Umbilical cord (tissue), 2 donors: ENCODE results near the gene SUGCT. TPM values are rescaled to one million over a fixed set of nuclear protein-coding genes. Genes with fewer than 3 reads are reported as not detected.

ENCODE experiments used
- DNase-seq: peaks from one replicate; pipeline ENCODE4 v3.0.0-alpha.2; 2015; ENCODE audit warnings: low spot score
- total RNA-seq: library from RNA; depleted of rRNA; stranded (reverse); fragments of >200 nt; gene quantifications from one replicate; pipeline ENCODE4 v1.2.3, GENCODE V29; 2014; ENCODE audit warnings: low replicate concordance; ENCODE audit not compliant: insufficient read depth

SUGCT gene
- total RNA-seq, 1 donor from 2014 or later = 33.5 TPM

DNA sequence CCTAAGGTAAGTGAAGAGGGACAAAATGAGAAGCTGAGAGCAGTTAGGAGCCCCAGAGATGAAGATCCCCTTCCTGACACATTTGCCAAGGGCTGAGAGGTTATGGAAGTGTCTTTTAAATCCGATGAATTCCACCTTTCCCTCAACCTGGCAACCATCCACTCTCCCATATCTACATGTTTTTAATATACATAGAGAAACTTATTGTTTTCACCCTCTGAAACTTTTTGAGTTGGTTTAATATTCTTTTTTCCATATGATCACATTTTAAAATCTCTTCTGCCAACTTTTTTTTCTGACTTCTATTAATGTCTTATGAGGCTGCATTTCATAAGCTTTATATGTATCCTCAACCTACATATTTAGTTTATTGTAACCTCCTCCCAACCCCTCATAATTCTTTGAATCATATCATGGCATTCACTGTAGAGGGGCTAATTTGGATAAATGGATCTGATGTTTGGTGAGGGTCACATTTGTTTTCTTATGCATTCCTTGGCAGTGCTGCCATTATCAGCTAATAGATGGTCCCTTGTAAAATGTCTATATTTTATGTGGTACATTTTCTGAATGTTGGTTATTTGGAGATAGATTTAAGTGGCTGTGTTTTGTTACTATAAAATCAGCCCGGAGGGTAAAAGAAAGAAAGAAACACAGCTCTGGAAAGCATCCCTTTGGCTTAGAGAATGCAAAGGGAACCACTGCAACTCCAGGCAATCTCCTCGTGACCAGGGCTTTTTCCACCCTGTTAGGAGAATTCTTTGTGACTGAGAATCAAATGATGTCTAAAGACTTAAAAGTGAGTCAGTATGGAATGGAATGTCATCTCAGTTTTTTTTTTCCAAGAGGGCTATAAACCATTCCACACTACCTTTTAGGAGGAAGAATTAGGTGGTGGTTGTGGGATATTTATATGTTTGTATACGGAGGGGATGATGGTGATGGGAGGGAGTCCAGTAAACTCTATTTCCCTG is 334.4 kb downstream of the SUGCT start:
- peak; percentile 73 for DNase-seq

- peak; percentile 2 for DNase-seq
These were observed 335.3 kb downstream of the SUGCT start for GRCh38 chr7:40470091-40470592.

DNA sequence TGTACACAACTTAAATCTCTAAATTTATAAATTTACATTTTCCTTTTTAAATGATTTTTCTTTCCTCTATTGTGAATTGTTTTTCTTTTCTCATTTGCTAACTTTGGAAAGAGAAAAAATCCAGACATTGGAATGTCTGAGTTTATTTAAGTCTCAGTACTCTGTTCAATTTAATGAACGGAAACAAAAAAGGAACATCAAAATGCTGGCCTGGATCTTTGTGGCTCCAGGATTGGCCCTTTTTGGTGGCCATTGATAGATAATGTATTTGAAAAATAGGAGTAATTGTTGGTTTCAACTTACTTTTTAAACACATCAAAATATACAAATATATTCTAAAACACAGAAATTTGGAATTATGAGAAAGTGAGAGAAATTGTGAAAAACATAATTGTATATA is 336.0 kb downstream of the SUGCT start:
- peak; percentile 19 for DNase-seq

DNA sequence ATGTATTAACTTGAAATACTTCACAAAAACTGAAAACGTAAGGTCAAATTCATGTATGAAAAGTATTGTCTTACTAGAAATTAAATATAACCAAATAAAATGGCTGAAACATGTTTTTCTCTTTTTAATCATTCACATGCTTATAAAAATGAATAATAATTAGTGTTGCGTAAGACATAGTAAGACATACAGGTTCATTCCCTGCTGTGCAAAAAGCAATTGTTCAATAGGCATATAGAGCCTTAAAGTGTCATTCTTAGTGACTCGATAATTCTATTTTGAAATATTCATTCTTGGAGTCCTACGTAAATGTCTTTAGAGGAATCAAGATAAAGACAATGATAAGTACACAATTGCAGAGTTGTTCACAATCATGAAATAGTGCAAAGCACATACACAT is 337.1 kb downstream of the SUGCT start:
- no peak for DNase-seq

GRCh38 chr7:40474790-40475680 is 340.2 kb downstream of the SUGCT start:
- DNase-seq = no peak

- DNase-seq = no peak
These were observed 340.8 kb downstream of the SUGCT start for GRCh38 chr7:40475681-40475982.

GRCh38 chr7:40477094-40477493 is 342.3 kb downstream of the SUGCT start:
- no peak for DNase-seq

GRCh38 chr7:40482845-40483244 is 348.0 kb downstream of the SUGCT start:
- no peak for DNase-seq

- no peak for DNase-seq
These were observed 348.8 kb downstream of the SUGCT start for GRCh38 chr7:40483630-40484029.

DNA sequence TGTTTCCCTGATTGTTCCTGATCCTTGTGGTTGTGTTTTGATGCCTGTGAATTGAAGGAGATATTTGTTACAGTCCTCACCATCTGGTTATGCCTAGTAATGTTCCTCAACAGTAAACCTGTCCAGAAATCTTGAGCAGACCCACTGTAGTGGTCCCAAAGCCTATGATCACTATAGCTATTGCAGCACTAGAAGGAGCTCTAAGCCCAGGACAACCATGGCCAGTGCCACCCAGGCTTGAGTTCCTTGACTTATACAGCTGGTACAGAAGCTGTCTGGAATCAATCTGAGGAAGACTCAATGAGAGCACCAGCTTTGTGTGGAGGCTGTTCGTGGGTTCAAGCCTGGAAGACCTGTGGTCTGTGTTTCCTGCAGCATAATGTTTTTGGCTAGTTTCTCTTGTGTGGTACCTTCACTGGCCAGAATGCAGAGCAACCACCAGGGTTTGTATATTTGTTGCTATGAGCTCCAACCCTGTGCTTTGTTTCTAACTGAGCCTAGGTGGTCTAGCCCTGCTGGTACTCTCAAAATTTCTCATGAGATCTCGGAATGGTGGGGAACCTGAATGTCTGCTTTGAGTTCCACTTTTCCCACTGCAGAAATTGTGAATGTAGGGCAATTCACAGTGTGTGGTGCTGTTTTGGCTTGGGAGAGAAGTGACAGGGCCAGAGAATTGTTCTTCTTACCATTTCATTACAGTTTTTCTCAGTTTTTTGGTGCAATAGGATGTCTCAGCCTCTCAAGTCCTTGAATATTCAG is 355.2 kb downstream of the SUGCT start:
- DNase-seq = no peak

DNA sequence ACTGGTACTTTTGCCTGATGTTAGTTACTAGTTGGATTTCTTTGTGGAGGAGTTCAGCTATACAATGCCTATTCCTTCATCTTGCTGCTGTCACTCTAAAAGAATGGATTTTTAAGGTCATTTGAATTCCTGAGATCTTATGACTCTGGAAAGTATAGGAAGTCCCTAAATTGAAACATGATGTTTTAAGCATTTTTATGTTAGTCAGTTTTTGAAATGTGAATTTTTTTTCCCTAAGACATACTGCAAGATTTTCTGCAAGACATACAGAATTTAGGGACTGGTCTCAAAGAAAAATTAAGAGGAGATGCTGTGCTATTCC is 355.8 kb downstream of the SUGCT start:
- DNase-seq = no peak

GRCh38 chr7:40492946-40493345 is 358.1 kb downstream of the SUGCT start:
- no peak for DNase-seq

- DNase-seq = no peak
These were observed 358.8 kb downstream of the SUGCT start for GRCh38 chr7:40493609-40494051.

DNA sequence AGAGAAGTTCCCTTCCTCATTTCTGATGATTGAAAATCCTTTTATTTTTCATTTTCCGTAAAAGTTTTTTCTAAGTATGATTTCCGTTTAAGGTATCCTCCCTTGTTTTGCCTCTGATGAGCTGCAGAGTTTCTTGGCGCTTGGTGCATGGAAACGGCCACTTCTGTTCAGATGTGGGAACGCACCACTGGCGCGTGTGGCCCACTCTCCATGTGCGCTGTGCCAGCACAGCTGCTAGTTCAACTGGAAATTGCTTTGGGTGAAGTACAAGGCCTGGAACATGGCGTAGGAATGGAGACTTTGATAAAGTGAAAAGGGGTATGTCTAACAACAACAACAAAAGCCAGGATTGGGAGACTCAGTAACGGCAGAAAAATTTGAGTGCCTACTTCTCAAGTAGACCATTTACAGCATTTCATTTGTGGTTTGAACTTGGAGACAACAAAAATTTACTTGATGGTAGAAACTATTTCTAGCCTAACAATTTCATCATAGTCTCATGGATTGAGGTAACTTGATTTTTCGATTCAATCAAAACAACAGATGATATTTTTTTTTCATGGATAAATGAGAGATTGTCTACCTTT is 364.2 kb downstream of the SUGCT start:
- DNase-seq = no peak

GRCh38 chr7:40499718-40500117 is 364.9 kb downstream of the SUGCT start:
- no peak for DNase-seq

GRCh38 chr7:40500219-40500618 is 365.4 kb downstream of the SUGCT start:
- DNase-seq = no peak

DNA sequence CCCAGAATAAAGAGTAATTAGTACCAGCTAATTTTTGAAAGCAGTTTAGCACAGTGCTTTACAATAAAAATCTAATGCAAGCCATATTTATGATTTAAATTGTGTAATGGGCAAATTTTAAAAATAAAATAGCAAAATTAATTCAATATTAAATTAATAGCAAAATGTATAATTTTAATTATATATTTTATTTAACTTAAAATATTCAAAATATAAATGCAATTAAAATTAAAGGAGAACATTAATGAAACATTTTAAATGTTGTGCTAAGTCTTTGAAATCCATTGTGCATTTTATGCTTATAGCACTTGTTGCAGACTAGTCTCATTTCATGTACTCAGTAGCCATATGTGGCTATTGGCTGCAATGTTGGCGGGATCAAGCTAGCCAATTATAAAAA is 367.6 kb downstream of the SUGCT start:
- DNase-seq = no peak

DNA sequence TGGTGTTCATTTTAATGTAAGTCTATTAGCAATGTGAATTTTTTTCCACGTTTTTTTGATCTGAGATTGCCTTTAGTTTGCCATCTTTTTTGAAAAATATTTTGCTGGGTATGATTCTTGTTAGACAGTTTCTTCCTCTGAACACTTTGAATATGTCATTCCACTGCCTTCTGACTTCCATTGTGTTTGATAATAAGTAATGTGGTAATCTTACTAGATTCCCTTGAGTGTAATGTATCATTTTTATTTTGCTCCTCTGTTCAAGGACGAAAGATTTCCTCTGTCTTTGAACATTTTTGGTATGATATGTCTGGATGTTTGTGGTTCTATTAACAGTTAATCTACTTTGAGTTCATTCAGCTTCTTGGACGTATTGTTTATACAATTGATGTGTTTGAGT is 371.4 kb downstream of the SUGCT start:
- DNase-seq = no peak

DNA sequence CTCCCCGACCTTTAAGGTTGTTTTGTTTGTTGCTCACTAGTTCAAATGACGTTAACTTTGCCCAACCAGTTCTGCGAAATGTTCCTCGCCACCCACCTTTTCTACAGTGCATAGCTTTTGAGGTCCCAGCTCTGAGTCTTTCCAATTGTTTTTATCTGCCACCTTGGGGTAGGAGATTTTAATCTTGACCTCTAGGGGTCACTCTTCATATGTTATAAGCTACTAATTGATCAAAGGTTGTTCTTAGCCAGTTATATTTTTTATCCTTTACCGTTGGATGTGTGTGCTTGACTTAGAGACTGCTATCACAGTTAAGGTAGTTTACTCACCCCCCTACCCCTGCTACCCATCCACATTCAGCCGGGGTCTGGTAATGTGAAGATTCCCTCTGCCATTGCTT is 372.4 kb downstream of the SUGCT start:
- DNase-seq = no peak

DNA sequence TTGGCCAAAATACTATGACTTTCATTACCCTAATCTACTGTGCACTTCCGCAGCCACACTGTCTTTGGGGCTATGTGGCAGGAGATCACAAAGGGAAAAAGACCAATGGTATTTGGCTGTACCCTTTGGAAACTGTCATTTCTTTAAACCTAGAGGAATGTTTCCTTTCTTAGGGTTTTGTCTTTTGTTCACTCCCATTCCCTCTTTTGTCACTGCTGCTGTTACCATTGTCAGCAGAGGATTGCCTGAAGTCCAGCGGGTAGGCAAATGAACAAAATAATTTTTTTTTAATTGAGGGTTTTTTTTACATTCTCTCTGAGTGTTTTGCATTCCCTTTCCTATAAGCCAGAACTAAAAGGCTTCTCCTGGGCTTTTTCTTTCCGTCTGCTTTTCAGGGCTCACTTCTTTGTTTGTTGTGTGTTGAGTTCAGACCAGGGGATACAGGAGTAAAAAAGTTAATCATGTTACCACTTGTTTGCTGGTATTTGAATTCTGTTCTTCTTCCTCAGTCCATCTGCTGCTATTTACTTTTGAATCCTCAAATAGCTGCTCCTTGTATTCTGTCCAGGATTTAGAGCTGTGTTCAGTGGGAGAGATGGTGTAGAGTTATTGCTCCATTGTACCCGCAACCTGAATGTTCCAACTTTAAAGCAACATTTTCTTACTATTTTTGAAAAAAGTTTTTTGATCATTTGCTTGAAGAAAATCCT is 374.6 kb downstream of the SUGCT start:
- DNase-seq = no peak

DNA sequence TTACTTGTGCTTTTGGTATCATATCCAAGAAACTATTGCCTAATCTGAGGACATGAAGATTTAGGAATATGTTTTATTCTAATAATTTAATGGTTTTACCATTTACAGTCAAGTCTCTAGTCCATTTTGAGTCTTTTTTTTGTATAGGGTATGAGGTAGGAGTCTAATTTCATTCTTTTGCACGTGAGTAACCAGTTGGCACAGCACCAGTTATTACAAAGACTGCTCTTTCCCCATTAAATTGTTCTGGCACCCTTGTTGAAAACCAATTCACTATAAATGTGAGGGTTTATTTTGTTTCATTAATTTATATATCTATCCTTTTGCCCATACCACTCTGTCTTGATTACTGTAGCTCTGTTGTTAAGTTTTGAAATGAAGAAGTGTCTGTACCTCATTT is 381.6 kb downstream of the SUGCT start:
- DNase-seq = no peak
